NOMO-1 treated with DMSO at 0.1 percent for 48 hours (cell line): ENCODE results near the gene C17orf75.
A peak's percentile ranks its signal among the peaks of the same experiment; 100 is the strongest.
"Not testable (repeated sequence)": the region's sequence is repeated elsewhere in the genome, so short reads cannot be mapped to it uniquely, and the experiment has no call there.

Source experiments
- DNase-seq: peaks from one replicate; lab custom pipeline; 2025; ENCODE audit not compliant: unreplicated experiment; lab: John Stamatoyannopoulos, UW

Gene C17orf75

GRCh38 chr17:32345951-32346600, 4.1 kb upstream of the C17orf75 start:
- no peak for DNase-seq

GRCh38 chr17:32342603-32343325, 791 bp upstream of the C17orf75 start:
- no peak for DNase-seq

GRCh38 chr17:32341141-32341856, 674 bp downstream of the C17orf75 start:
- peak; percentile 53 for DNase-seq

- no peak for DNase-seq
Measured at GRCh38 chr17:32335687-32336086, 6.3 kb downstream of the C17orf75 start.

GRCh38 chr17:32335046-32335445, 6.9 kb downstream of the C17orf75 start:
- DNase-seq, result no peak

- no peak for DNase-seq
Measured at GRCh38 chr17:32333187-32333586, 8.8 kb downstream of the C17orf75 start.

GRCh38 chr17:32331243-32332040, 10.5 kb downstream of the C17orf75 start:
- DNase-seq, result peak; percentile 45

GRCh38 chr17:32330147-32330546, 11.8 kb downstream of the C17orf75 start:
- DNase-seq, result no peak

- DNase-seq, result no peak
Measured at GRCh38 chr17:32327911-32328310, 14.1 kb downstream of the C17orf75 start.

GRCh38 chr17:32323811-32324491, 18.0 kb downstream of the C17orf75 start:
- no peak for DNase-seq

- no peak for DNase-seq
Measured at GRCh38 chr17:32323046-32323445, 18.9 kb downstream of the C17orf75 start.

- no peak for DNase-seq
Measured at GRCh38 chr17:32320847-32321246, 21.1 kb downstream of the C17orf75 start.

- DNase-seq, result not testable (repeated sequence)
Measured at GRCh38 chr17:32320080-32320479, 21.9 kb downstream of the C17orf75 start.

- DNase-seq, result peak; percentile 46
Measured at GRCh38 chr17:32319548-32319905, 22.4 kb downstream of the C17orf75 start.

GRCh38 chr17:32318071-32318470, 23.9 kb downstream of the C17orf75 start:
- DNase-seq, result no peak

GRCh38 chr17:32317353-32317752, 24.6 kb downstream of the C17orf75 start:
- DNase-seq, result no peak

GRCh38 chr17:32316653-32317052, 25.3 kb downstream of the C17orf75 start:
- DNase-seq, result not testable (repeated sequence)

GRCh38 chr17:32315171-32315570, 26.8 kb downstream of the C17orf75 start:
- no peak for DNase-seq

GRCh38 chr17:32314636-32315035, 27.3 kb downstream of the C17orf75 start:
- no peak for DNase-seq

GRCh38 chr17:32311028-32311536, 30.9 kb downstream of the C17orf75 start:
- no peak for DNase-seq
